ENCODE data around the gene TBCE.
"Not testable (repeated sequence)": the region's sequence is repeated elsewhere in the genome, so short reads cannot be mapped to it uniquely, and the experiment has no call there.

Gene TBCE

DNA sequence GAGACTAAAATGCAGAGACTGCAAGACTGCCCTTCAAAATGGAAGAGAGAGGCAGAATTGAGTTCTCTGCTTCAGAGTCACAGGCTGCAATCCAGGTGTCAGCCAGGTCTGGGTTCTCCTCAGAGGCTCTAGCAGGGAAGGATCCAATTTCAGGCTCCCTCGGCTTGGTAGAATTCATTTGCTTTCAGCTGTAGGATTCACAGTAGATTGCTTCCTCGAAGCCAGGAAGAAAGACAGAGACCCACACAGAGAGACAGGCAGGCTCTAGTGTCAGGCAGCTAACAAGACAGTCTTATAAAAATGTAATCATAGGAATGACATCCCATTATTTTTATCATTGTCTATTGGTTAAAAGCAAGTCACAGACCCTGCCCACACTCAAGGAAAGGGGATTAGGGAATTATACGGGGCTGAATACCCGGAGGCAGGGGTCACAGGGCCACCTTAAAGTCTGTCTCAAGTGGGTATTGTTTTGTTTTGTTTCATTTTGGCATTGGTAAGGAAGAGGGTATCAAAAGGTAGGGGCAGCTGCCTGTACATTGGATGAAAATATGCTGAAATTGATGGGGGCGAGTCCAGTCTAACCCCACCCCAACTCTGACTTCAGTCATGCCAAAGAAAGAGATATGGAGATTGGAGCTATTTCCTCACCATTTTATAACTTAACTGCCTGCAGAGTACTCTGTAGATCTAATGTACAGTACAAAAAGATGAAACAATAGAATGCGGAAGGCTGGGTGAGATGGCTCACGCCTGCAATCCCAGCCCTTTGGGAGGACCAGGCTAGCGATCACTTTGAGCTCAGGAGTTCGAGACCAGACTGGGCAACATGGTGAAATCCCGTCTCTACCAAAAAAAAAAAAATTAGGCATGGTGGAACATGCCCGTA lies 9.5 kb upstream of the TBCE start:
- no peak for DNase-seq (ENCODE audit: low read depth)

DNA sequence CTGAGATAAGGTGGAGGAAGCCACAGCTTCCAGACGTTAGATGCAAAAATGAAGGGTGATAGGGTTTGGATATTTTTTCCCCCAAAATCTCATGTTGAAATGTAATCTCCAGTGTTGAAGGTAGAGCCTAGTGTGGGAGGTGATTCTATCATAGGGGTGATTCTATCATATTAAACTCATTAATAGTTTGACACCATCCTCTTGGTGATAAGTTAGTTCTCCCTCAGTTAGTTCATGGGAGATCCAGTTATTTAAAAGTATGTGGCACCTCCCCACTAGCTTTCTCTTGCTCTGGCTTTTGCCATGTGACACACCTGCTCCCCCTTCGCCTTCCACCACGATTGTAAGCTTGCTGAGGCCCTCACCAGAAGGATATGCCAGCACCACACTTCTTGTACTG lies 8.3 kb upstream of the TBCE start:
- no peak for DNase-seq (ENCODE audit: low read depth)

DNA sequence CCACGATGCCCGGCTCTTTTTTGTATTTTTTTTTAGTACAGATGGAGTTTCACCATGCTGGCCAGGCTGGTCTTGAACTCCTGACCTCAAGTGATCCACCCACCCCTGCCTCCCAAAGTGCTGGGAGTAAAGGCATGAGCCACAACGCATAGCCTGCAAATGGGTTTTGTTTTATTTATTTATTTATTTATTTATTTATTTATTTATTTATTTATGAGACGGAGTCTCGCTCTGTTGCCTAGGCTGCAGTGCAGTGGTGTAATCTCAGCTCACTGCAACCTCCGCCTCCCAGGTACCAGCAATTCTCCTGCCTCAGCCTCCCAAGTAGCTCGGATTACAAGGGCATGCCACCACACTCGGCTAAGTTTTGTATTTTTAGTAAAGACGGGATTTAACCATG lies 3.0 kb upstream of the TBCE start:
- not testable (repeated sequence) for DNase-seq (ENCODE audit: low read depth)

DNA sequence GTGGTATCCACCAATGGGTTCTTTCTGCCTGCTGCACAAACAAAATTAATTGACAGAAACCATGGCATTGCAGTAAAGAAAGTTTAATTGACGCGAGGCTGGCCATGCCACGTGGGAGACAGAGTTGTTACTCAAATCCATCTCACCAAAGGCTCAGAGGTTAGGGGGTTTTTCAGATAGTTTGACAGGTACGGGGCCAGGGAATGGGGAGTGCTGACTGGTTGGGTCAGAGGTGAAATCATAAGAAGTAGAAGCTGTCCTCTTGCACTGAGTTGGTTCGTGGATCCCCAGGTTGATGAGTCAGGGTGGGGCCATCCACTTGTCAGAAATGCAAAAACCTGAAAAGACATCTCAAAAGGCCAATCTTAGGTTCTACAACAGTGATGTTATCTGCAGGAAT lies 941 bp upstream of the TBCE start:
- no peak for DNase-seq (ENCODE audit: low read depth)

DNA sequence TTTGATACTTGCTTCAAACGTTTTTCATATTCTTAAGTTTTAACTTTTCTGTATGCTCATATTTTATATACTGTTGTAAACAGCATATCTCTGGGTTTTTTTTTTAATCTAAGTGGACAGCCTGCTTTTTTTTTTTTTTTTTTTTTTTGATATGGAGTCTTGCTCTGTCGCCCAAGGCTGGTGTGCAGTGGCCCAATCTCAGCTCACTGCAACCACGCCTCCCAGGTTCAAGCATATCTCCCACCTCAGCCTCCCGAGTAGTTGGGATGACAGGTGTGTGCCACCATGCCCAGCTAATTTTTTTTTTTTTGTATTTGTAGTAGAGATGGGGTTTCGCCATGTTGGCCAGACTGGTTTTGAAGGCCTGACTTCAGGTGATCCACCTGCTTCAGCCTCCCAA lies 1.2 kb downstream of the TBCE start:
- no peak for DNase-seq (ENCODE audit: low read depth)

DNA sequence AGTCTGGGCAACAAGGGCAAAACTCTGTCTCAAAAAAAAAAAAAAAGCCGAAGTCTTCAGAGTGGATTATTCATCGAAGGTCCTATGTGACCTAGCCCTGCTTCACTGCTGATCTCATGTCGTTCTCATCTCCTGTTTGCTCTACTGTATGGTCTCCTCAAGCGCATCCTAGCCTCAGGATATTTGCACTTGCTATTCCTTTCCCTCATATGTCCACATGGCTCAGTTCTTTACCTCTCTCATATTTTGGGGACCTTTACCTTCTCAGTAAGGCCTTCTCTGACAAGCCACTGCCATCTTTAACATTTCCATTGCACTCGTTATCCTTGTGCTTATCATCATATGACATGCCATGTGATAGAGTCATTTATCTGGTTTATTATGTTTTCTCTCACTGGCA lies 2.6 kb downstream of the TBCE start:
- DNase-seq (ENCODE audit: low read depth): no peak

DNA sequence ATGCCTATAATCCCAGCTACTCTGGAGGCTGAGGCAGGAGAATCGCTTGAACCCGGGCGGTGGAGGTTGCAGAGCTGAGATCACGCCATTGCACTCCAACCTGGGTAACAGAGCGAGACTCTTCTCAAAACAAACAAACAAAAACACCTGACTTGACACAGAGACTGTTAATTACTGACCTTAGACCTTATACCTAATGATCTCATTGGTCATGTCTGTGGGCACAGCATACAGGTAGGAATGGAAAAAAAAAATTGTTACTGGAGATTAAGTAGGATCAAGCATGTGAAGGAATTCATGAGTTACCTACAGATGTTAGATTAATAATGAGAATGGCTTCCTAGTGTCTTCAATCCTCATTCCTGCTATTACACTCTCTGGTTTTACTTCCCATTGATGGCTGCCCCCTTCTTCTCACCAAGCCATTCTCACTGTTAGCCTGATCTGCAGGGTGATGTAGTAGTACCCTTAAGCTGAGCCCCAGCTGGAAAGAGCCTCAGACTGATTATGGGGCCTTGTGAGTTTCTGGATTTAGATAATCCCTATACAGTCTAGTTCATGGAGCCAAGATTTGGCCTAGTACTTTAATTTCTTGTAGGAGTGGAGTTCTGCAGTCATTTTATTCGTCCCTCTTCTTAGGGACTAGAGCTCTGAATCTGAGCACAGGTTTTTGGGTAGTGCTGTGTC lies 8.8 kb downstream of the TBCE start:
- DNase-seq (ENCODE audit: low read depth): no peak

DNA sequence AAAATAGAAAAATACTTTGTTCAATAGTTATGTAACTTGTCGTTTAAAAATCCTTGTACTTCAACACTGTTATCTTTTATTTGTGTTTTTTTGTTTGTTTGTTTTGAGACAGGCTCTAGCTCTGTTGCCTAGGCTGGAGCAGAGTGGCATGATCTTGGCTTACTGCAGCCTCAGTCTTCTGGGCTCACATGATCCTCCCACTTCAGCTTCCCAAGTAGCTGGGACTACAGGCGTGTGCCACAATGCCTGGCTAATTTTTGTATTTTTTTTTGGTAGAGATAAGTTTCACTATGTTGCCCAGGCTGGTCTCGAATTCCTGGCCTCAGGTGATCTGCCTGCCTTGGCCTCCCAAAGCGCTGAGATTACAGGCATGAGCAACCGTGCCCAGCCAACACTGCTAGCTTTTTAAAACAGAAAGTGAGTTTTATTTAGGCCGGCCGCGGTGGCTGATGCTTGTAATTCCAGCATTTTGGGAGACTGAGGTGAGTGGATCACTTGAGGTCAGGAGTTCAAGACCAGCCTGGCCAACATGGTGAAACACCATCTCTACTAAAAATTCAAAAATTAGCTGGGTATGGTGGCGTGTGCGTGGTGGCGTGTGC lies 11.0 kb downstream of the TBCE start:
- not testable (repeated sequence) for DNase-seq (ENCODE audit: low read depth)

DNA sequence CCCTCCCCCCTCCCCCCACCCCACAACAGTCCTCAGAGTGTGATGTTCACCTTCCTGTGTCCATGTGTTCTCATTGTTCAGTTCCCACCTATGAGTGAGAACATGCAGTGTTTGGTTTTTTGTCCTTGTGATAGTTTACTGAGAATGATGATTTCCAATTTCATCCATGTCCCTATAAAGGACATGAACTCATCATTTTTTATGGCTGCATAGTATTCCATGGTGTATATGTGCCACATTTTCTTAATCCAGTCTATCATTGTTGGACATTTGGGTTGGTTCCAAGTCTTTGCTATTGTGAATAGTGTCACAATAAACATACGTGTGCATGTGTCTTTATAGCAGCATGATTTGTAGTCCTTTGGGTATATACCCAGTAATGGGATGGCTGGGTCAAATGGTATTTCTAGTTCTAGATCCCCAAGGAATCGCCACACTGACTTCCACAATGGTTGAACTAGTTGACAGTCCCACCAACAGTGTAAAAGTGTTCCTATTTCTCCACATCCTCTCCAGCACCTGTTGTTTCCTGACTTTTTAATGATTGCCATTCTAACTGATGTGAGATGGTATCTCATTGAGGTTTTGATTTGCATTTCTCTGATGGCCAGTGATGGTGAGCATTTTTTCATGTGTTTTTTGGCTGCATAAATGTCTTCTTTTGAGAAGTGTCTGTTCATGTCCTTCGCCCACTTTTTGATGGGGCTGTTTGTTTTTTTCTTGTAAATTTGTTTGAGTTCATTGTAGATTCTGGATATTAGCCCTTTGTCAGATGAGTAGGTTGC lies 14.9 kb downstream of the TBCE start:
- not testable (repeated sequence) for DNase-seq (ENCODE audit: low read depth)

DNA sequence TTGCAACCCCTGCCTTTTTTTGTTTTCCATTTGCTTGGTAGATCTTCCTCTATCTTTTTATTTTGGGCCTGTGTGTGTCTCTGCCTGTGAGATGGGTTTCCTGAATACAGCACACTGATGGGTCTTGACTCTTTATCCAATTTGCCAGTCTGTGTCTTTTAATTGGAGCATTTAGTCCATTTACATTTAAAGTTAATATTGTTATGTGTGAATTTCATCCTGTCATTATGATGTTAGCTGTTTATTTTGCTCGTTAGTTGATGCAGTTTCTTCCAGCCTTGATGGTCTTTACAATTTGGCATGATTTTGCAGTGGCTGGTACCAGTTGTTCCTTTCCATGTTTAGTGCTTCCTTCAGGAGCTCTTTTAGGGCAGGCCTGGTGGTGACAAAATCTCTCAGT lies 18.4 kb downstream of the TBCE start:
- DNase-seq (ENCODE audit: low read depth): not testable (repeated sequence)

DNA sequence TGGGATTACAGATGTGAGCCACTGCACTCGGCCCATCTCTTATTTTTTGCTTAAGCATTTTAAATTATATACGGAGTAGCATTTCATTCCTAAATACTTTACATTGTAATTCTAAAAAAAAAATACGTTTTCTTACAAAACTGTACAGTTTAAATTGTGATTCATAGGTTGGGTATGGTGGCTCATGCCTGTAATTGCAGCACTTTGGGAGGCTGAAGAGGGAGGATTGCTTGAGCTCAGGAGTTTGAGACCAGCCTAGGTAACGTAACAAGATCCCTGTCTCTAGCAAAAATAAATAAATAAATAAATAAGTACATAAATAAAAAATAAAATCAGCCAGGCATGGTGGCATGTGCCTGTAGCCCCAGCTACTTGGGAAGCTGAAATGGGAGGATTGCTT lies 24.6 kb downstream of the TBCE start:
- DNase-seq (ENCODE audit: low read depth): no peak

DNA sequence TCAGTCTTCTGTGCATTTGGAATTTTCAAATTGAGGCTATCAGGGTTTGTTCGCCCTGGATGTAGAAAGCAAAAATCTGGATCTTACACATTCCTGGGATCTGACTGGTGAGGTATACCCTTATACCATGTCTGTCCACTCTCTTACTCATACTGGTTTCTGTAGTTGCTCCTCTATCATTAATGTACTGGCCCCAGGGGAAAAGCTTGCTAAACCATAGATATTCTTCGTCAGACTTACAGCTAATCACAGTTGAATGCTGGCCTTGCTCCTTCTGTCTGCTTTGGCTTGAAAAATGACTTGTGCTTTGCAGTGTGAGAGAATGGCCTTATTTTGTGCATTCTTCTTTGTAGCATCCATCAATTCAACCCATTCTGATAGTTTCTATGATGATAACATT lies 30.5 kb downstream of the TBCE start:
- peak; percentile 95 for DNase-seq (ENCODE audit: low read depth)

DNA sequence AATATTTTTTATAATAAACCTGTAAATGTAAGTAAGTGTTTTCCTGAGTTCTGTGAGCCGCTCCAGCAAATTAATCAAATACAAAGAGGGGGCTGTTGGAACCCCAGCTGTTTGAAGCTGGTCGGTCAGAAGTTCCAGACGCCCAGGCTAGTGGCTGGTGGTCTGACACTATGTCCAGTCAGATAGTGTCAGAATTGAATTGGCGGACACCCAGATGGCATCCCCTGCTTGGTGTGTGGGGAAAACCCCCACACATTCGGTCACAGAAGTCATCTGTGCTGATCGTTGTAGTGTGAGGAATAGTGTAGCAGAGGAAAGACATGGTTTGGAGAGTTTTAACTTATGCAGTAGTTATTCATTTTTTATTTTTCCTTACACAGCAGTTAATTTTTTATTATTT lies 32.4 kb downstream of the TBCE start:
- DNase-seq (ENCODE audit: low read depth): no peak

DNA sequence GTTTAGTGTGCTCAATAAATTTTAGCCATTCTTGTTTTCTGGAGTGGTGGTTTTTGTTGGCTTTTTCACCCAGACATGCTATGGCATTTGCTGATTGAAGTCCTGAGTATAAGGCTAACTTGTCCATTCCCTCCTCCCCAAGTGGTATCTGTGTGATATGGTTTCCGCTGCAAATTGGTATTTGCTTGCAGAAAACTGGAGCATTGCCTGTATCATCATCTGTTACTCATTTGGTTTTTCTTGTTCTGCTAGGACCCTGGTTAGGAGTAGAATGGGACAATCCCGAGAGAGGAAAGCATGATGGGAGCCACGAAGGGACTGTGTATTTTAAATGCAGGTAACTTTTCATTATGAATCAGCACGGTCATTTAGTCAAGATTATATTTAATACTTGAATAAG lies 34.0 kb downstream of the TBCE start:
- DNase-seq (ENCODE audit: low read depth): no peak

DNA sequence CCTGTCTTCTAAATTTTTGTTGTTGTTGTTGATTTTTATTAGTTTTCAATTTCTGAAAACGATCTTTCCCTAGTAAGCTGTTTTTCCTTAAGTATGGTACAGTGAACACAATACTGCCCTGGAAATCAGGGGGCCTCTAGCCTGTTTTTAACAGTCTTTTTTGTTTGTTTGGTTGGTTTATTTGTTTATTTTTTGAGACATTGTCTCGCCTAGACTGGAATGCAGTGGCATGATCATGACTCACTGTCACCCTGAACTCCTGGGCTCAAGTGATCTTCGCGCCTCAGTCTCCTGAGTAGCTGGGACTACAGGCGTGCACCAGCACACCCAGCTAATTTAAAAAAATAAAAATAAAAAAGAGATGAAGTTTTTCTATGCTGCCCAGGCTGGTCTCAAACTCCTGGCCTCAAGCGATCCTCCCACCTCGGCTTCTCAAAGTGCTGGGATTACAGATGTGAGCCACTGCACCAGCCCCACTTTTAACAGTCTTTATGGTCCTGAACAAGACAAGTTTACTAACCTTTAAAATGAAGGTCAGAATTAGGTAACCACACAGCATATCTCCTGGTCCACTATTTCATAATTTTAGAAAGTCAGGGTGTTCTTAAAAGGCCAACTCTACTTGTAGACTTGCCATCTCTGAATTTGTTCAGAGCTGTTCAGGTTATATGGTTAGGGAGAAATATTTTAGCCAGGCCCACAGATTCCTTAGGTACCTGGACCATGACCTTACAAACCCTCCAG lies 35.4 kb downstream of the TBCE start:
- no peak for DNase-seq (ENCODE audit: low read depth)

DNA sequence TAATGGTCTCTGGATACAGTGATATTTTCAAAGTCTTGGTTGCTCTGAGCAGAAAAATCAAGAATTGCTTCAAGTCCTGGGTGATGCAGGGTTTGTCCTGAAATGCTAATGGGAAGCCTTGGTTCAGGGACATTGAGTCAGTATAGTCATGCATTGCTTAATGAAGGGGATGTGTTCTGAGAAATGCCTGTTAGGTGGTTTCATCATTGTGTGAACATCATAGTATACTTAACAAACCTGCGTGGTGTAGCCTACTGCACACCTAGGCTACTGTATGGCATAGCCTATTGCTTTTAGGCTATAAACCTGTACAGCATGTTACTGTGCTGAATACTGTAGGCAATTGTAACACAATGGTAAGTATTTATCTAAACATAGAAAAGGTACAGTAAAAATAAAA lies 36.4 kb downstream of the TBCE start:
- DNase-seq (ENCODE audit: low read depth): no peak

DNA sequence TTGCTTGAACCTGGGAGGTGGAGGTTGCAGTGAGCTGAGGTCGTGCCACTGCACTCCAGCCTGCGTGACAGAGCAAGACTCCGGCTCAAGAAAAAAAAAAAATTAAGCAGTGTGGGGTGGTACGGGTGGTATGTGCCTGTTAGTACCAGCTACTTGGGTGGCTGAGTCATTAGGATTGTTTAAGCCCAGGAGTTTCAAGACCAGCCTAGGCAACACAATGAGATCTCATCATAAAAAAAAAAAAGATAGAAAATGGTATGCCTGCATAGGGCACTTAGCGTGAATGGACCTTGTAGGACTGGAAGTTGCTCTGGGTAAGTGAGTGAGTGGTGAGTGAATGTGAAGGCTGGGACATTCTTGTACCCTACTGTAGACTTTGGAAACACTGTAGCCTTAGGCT lies 37.0 kb downstream of the TBCE start:
- DNase-seq (ENCODE audit: low read depth): no peak

DNA sequence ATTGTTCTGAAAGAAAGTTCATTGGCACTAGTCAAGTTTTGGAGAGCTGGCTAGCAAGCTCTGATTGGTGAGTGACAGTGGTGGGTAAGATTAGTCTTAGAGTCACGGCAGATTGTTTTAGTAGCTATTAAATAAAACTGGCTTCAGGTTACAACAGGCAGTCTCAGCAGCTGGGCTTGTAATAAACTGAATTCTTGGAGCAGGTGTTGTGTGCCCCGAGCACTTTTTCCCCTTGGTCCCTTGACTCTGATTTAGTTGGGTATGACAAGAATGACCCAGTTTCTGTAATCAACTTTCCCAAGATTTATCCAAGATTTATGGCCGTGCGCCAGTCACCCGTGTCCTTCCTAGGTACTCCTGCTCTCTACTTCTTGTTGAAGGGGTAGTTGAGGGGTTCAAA lies 40.2 kb downstream of the TBCE start:
- DNase-seq (ENCODE audit: low read depth): no peak

DNA sequence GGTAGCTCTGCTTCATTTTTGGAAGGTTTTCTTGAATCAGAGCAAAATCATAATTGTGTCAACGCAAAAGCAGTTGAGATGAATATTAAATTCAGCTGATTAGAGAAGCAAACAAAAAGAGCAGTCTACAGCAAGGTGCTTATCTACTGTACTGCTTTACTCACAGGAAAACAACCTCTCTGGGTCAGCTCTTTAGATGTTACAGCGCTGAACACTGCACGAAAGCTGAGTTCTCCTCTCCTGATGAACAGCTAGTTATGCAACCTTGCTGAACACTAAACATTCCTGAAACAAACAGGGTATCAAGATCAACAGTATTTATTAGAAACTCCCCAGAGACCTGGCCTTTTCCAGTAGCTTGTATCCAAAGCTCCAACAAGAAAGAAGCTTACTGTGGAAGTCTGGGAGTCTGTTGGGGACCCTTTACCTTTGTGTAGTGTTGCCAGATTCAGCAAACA lies 41.3 kb downstream of the TBCE start:
- DNase-seq (ENCODE audit: low read depth): no peak

DNA sequence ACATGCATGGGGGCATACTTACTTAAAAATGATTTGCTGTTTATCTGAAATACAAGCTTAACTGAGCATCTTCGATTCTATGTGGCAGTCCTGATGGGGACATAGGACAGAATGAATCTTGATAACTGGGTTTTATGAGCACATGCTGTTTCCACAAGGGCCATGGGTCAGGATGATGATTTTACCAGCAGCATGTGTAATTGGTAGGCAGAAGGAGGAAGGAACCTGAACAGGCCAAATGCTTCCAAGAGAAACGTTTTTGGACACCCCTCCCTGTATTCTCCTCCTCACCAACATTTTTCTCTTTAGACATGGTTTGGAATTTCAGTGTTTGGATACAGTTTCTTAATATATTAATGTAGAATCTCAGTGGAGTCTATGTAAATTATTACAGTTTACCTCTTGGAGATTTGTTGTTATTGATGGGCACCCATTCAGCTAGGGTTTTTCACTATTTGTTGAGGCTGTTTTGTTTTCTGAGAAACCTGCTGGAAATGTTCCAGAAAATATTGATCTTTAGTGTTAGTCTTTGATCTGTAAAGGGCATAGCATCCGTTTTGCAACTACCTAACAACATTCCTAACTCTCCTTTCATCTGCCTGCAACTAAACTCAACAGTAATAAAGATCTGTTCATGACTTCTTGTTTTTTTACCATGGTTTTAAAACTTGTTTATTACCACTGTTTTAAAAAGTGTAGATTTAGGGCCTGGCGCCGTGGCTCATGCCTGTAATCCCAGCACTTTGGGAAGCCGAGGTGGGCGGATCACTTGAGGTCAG lies 42.0 kb downstream of the TBCE start:
- no peak for DNase-seq (ENCODE audit: low read depth)

DNA sequence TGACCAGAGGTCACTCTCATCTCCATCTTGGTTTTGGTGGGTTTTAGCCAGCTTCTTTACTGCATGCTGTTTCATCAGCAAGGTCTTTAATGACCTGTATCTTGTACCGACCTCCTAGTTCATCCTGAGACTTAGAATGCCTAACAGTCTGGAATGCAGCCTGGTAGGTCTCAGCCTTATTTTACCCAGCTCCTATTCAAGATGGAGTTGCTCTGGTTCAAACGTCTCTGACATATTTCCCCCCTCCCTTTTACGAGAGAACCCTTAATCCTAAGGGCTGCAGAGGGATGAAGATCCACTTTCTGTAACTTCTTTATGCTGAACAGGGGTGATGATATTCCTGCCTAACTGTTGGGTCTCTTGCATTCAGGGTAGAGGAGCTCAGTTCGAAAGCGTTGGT lies 43.2 kb downstream of the TBCE start:
- no peak for DNase-seq (ENCODE audit: low read depth)
